Fibroblast of gingiva (primary cell): ENCODE measurements around the gene HIPK4.

Experiments used
- DNase-seq: peaks from one replicate; pipeline ENCODE4 v3.0.0-alpha.2; 2011; ENCODE audit warnings: low read depth

The HIPK4 gene

DNA sequence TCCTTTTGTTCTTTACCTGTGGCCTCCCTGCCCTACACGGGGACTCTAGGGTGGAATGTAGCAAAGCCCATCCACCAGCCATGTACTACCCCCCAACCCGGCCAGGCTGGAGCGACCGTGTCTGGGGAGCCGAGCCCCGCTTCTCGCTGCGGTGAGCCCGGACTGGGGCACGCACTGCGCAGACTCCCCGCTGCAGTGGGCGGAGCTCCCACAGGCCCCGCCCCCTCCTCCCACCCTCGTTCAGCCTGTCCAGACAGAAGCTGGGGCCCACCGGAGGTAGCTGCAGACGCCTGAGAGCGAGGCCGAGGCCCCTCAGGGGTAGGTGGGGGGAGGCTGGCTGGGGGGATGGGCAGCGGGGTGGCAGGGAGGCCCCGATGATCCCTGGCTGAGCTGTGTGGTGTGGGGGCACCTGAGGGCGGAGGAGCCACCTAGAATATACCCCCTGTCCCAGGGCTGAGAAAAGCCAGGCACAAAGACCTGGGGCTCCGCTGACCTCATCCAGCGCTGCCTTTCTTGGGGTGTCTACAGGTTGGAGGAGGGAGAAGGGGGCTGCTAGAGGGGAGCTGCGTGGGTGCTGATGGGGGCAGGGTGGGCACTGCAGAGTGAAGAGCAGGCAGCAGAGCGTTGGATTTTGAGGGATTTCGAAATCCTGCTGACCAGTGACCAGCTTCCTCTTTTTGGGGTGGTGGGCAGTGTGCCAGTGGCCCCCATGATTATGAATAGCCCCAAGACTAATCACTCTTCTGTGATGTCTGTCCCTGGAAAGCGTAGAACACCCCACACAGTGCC is 24.2 kb downstream of the HIPK4 start:
- DNase-seq: peak; percentile 52

DNA sequence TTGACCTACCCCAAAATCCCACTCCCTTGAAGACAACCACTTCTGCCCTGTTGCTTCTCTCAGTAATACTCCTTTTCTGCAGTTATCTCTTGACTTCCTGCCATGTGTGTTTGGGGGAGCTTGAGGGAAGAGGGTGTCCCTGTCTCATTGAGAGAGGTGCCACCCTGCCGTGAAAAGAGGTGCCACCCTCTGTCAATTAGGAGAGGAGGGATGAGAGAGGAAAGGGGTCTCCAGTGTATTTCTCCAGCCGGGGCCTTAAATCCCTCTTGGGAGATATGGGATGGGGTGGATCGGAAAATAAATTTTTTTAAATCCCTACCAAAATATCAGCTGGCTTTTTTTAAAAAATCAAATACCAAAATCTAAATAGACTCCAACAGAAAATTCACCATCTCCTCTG is 25.0 kb downstream of the HIPK4 start:
- no peak for DNase-seq

- DNase-seq: no peak
Measured at GRCh38 chr19:40363069-40363468, 26.9 kb downstream of the HIPK4 start.

DNA sequence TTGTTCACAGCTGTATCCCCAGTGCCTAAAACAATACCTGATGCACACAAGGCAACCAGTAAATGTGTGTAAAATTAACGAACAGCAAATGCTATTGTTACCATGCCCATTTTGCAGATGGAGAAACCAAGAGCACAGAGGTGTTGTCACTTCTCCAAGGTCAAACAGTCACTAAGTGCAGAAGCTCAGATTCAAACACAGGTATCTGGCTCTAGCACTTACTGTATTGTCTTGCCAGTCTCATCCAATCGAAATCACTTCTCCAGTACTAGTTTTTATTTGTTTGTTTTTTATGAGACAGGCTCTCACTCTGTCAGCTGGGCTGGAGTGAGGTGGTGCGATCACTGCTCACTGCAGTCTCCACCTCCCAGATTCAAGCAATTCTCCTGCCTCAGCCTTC is 27.8 kb downstream of the HIPK4 start:
- DNase-seq: no peak

DNA sequence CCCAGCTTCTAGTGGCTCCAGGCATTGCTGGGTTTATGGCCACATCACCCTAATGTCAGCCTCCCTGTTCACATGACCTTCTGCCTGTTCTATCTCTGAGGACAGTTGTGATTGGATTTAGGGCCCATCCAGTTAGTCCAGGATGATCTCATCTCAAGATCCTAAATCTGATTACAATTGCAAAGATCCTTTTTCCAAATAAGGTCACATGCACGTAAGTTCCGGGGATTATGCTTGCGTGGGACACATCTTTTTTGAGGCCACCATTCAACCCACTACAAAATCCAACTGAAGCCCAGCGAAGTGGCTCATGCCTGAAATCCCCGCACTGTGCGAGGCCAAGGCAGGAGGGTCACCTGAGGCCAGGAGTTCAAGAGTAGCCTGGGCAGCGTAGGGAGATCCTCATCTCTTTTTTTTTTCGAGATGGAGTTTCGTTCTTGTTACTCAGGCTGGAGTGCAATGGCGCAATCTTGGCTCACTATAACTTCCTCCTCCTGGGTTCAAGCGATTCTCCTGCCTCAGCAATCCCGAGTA is 29.2 kb downstream of the HIPK4 start:
- no peak for DNase-seq

- no peak for DNase-seq
Measured at GRCh38 chr19:40360020-40360707, 29.8 kb downstream of the HIPK4 start.

DNA sequence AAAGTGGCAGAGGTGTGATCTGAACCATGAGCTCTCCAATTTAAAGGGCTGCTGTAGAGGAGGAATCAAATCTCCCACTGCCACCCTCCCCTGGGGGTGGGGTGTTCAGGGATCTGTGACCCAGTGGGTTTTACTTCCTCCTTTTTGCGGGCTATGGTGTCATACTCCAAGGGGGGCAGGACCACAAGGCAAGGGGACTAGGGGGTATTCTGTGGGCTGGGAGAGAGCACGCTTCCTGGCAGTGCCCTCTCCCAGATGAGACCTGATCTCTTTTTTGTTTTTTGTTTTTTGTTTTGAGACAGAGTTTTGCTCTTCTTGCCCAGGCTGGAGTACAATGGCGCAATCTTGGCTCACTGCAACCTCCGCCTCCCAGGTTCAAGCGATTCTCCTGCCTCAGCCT is 31.2 kb downstream of the HIPK4 start:
- DNase-seq: no peak

GRCh38 chr19:40357640-40358039 is 32.3 kb downstream of the HIPK4 start:
- no peak for DNase-seq

DNA sequence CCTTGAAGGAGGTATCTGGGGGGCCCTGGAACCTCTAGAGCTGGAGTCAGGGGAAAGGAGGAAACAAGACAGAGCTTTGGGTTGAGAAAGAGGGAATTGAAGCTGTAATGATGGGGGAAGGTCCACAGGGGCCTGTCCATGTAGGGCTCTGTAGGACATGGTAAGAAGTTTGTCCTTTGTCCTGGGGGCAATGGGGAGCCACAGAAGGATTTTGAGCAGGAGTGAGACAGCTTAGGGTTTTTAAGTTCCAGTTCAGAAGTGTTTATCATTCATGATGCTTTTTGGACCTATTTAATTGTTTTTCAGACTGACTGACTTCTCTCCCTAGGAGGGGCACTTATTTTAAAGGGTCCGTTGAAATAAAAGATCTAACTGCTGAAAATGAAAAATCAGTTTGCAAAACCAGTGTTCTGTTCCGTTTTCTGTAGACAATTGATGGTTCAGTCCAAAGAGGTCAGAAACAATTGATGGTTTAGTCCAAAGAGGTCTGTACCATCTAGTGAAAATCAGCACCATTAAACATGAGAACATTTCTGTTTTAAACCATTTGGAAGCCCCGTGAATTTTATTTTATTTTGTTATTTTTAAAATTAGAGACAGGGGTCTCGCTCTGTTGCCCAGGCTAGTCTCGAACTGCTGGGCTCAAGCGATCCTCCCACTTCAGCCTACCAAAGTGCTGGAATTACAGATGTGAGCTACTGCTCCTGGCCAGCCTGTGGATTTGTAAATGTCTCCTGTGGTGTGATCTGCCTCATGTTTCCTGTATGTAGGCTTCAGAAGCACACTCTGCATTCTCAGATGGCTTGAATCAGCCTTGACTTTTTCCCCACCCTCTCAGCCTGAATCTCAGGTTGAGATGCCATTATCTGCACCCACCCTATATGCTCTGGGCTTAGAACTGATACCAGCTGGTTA is 33.0 kb downstream of the HIPK4 start:
- no peak for DNase-seq

DNA sequence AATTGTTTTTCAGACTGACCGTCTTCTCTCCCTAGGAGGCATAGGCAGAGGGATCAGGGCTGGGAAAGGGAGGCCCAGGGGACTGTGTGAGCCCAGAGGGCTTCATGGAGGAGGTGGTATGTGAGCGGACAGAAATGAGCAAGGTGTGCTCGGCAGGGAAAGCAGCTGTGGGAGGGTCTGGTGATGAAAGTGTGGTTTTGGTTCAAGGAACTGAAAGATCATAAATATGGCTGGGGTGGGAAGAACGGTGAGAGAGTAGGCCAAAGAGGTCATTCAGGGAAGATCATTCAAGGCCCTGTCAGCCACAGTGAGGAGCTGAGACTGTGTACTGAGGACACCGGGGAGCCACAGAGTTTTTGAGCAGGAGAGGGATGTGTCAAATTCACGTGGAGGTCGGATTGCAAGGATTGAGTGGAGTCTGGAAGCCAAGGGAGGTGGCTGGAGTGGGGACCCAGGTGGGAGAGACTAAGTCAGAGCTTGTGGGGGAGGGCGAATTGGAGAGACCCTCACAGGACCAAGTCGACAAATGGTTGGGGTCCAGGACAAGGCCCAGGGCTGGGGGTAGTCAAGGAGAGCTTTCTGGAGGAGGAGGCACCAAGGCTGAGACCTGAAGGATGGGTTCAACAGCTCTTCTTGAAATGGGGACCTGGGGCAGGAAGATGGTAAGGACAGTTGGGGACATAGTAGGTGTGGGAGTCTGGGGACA is 33.9 kb downstream of the HIPK4 start:
- no peak for DNase-seq

- DNase-seq: peak; percentile 73
Measured at GRCh38 chr19:40348961-40349507, 40.9 kb downstream of the HIPK4 start.

DNA sequence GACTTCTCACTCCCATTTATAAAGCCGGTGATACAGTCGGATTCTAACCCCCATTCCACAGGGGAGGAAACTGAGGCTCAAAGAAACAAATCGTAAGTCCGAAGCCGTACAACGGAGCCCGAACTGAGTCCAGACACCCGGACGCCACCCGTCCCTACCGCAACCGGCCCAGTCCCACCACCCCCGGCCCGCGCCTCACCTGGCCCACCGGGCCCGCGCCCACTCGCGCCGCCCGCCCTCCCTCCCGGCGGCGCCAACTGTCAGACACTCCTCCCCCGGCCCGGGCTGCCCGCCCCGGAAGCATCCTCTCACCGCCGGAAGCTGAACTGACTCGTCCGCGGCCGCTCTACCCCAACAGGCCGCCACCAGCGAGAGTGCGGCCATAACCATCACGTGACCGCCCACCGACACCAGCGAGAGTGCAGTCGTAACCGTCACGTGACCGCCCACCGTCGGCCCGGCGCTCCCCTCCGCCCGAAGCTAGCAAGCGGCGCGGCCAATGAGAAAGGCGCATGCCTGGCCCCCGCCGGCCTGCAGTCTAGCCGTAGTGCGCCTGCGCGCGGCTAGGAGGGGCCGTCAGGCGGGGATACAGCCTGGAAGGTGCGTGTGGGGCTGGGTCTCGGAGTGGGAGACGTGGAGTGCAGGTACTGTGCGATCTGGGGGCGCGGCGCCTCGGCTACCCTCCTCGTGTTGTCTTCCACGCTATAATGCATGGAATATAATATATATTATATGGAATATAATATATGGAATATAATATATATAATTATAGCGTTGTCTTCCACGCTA is 41.7 kb downstream of the HIPK4 start, which contains the start of the genes C19orf47 and PLD3:
C19orf47 (minus strand) TSS at position 273 of the 789 bp plus-strand sequence. CDS start 6,540 bp downstream, outside the sequence.
PLD3 (plus strand) TSS at position 571 of the 789 bp plus-strand sequence. CDS start 17,789 bp downstream, outside the sequence.
- DNase-seq: peak; percentile 99

DNA sequence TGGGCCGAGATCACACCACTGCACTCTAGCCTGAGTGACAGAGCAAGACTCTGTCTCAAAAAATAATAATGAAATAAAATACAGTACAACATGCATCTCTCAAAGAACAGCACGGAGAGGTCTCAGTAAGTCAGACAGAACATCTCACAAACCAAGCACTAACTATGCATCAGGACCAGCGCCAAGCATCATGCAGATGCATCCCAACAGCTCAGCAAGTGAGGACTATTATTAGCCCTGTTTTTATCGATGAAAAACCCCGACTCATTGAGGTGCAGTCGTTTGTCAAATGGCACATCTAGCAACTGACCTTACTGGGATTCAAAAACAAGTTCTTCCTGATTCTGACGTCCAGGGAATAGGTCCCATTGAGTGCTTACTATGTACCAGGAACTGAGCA is 45.6 kb downstream of the HIPK4 start:
- no peak for DNase-seq

DNA sequence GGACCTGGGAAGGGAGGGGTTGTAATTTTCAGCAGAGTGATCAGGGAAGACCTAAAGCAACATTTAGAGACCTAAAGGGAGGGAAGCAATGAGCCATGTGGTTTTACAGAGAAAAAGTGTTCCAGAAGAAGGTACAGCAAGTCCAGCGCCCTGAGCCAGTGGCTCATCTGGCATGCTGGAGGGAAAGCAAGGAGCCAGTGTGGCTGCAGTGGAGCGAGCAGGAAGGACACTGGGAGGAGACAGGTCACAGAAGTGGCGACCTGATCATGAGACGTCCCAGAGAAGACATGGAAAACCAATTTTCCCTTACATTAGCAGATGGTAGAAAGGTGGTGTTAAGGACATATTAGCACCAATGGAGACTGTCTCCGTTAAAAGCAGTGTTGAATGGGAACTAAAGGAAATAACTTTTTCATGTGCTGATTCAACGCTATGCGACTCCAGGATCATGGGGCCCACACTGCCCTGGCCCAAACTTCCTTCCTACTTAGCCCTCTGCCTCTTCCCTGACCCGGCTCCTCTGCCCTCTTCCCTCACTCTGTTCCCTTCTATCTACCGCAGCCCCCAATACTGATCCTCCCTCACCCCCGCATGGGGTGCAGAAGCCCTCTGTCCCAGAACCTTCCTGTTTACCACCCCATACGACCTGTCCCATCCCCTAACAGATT is 47.2 kb downstream of the HIPK4 start:
- no peak for DNase-seq

- DNase-seq: no peak
Measured at GRCh38 chr19:40341601-40342482, 48.1 kb downstream of the HIPK4 start.

- DNase-seq: no peak
Measured at GRCh38 chr19:40339018-40339728, 50.8 kb downstream of the HIPK4 start.

DNA sequence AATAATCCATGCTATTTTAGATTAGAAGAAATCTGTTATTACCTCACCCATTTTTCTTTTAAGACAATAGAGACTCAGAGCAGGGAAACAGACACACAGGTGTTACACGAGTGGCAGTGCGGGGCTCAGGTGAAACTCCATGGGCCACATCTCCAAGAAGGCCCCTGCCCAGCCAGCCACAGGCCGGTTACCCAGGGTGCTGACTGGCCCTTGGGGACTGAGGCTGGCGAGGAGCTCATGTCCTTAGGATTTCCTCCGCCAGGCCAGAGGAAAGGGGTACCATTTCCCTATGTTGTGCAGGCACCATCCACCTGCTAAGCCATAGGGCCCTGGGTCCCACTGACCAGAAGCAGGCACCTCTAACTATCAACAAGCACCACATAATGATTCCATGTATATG is 52.4 kb downstream of the HIPK4 start:
- no peak for DNase-seq

GRCh38 chr19:40337107-40337506 is 52.9 kb downstream of the HIPK4 start:
- no peak for DNase-seq
